Measurements from ENCODE around the gene MGAT5B. TPM values are rescaled to one million over a fixed set of nuclear protein-coding genes. Genes with fewer than 3 reads are reported as not detected.

Gene MGAT5B
- polyA plus RNA-seq, 1 donor = 0.38 TPM

GRCh38 chr17:76878568-76878967, 10.4 kb downstream of the MGAT5B start:
- DNase-seq (ENCODE audit: low read depth) = no peak

GRCh38 chr17:76879254-76879653, 11.1 kb downstream of the MGAT5B start:
- no peak for DNase-seq (ENCODE audit: low read depth)

GRCh38 chr17:76879691-76880090, 11.5 kb downstream of the MGAT5B start:
- no peak for DNase-seq (ENCODE audit: low read depth)

GRCh38 chr17:76880268-76880667, 12.1 kb downstream of the MGAT5B start:
- no peak for DNase-seq (ENCODE audit: low read depth)

- DNase-seq (ENCODE audit: low read depth) = no peak
Observed at GRCh38 chr17:76880971-76881370, 12.8 kb downstream of the MGAT5B start.

- no peak for DNase-seq (ENCODE audit: low read depth)
Observed at GRCh38 chr17:76881408-76881807, 13.2 kb downstream of the MGAT5B start.

GRCh38 chr17:76881966-76882365, 13.8 kb downstream of the MGAT5B start:
- DNase-seq (ENCODE audit: low read depth) = no peak

- DNase-seq (ENCODE audit: low read depth) = no peak
Observed at GRCh38 chr17:76883744-76884525, 15.7 kb downstream of the MGAT5B start.

- DNase-seq (ENCODE audit: low read depth) = no peak
Observed at GRCh38 chr17:76884995-76885893, 17.0 kb downstream of the MGAT5B start.

GRCh38 chr17:76885894-76886290, 17.7 kb downstream of the MGAT5B start:
- no peak for DNase-seq (ENCODE audit: low read depth)

GRCh38 chr17:76886395-76886794, 18.2 kb downstream of the MGAT5B start:
- no peak for DNase-seq (ENCODE audit: low read depth)

GRCh38 chr17:76887802-76888201, 19.6 kb downstream of the MGAT5B start:
- no peak for DNase-seq (ENCODE audit: low read depth)

GRCh38 chr17:76888661-76889060, 20.5 kb downstream of the MGAT5B start:
- no peak for DNase-seq (ENCODE audit: low read depth)

- no peak for DNase-seq (ENCODE audit: low read depth)
Observed at GRCh38 chr17:76889323-76889722, 21.1 kb downstream of the MGAT5B start.

- DNase-seq (ENCODE audit: low read depth) = no peak
Observed at GRCh38 chr17:76892329-76892728, 24.1 kb downstream of the MGAT5B start.

- DNase-seq (ENCODE audit: low read depth) = no peak
Observed at GRCh38 chr17:76893623-76894334, 25.6 kb downstream of the MGAT5B start.

- DNase-seq (ENCODE audit: low read depth) = no peak
Observed at GRCh38 chr17:76894842-76895241, 26.6 kb downstream of the MGAT5B start.

GRCh38 chr17:76897023-76897422, 28.8 kb downstream of the MGAT5B start:
- DNase-seq (ENCODE audit: low read depth) = no peak

GRCh38 chr17:76899414-76899813, 31.2 kb downstream of the MGAT5B start:
- DNase-seq (ENCODE audit: low read depth) = no peak

- no peak for DNase-seq (ENCODE audit: low read depth)
Observed at GRCh38 chr17:76900723-76901122, 32.5 kb downstream of the MGAT5B start.

GRCh38 chr17:76901542-76902197, 33.5 kb downstream of the MGAT5B start:
- DNase-seq (ENCODE audit: low read depth) = no peak

- DNase-seq (ENCODE audit: low read depth) = no peak
Observed at GRCh38 chr17:76902476-76902875, 34.3 kb downstream of the MGAT5B start.
